ENCODE results near the gene TMOD4. TPM values are rescaled to one million over a fixed set of nuclear protein-coding genes. Genes with fewer than 3 reads are reported as not detected.

TMOD4 gene
- 0.25 to 0.44 TPM (median 0.27 TPM) in 3 of 5 replicates, not detected in the others for total RNA-seq (2022; extraction: Qiagen RNA extraction)

GRCh38 chr1:151175863-151176262 is at the start of gene TMOD4:
Gene TMOD4, minus strand, starts transcription at chr1:151175981. Its CDS starts 1,106 bp downstream, at chr1:151174875.

GRCh38 chr1:151198254-151199127 is 22.7 kb upstream of the TMOD4 start, which contains the start of gene PIP5K1A:
Gene PIP5K1A, plus strand, starts transcription at chr1:151198552. Its CDS starts 445 bp downstream, at chr1:151198997.

GRCh38 chr1:151189637-151190445 is 14.1 kb upstream of the TMOD4 start, which contains the start of gene VPS72:
Gene VPS72, minus strand, starts transcription at chr1:151190197. Its CDS starts 76 bp downstream, at chr1:151190121.

GRCh38 chr1:151165738-151166504 is 9.9 kb downstream of the TMOD4 start, which contains the start of the genes LYSMD1 and SCNM1:
Gene LYSMD1, minus strand, starts transcription at chr1:151165902. Its CDS starts 644 bp downstream, at chr1:151165258.
Gene SCNM1, plus strand, starts transcription at chr1:151166144. Its CDS starts 9 bp downstream, at chr1:151166153.

GRCh38 chr1:151156515-151156819 is 19.3 kb downstream of the TMOD4 start, which contains the start of gene TNFAIP8L2:
Gene TNFAIP8L2, plus strand, starts transcription at chr1:151156649. Its CDS starts 2,049 bp downstream, at chr1:151158698.

GRCh38 chr1:151146412-151147131 is 29.2 kb downstream of the TMOD4 start, which contains the start of gene SEMA6C:
Gene SEMA6C, minus strand, starts transcription at chr1:151146631. Its CDS starts 4,010 bp downstream, at chr1:151142621.

Other genes starting within 250 kb of the TMOD4 start
- gene SETDB1, start 249.6 kb downstream of the TMOD4 start, total RNA-seq (2022; extraction: Qiagen RNA extraction) = 21.9 to 29.0 TPM (median 22.2 TPM) in 5 replicates
- 241 to 291 TPM (median 246 TPM) in 5 replicates for gene CERS2, start 201.1 kb downstream of the TMOD4 start, total RNA-seq (2022; extraction: Qiagen RNA extraction)
- gene ANXA9, start 193.7 kb downstream of the TMOD4 start, total RNA-seq (2022; extraction: Qiagen RNA extraction) = 0.70 to 1.1 TPM (median 0.84 TPM) in 5 replicates
- gene MINDY1, start 169.1 kb downstream of the TMOD4 start, total RNA-seq (2022; extraction: Qiagen RNA extraction) = 2.6 to 3.9 TPM (median 3.0 TPM) in 5 replicates
- gene PRUNE1, start 167.5 kb downstream of the TMOD4 start, total RNA-seq (2022; extraction: Qiagen RNA extraction) = 12.0 to 19.6 TPM (median 15.3 TPM) in 5 replicates
- gene BNIPL, start 139.4 kb downstream of the TMOD4 start, total RNA-seq (2022; extraction: Qiagen RNA extraction) = 0.03 to 0.28 TPM (median 0.09 TPM) in 5 replicates
- gene C1orf56, start 128.2 kb downstream of the TMOD4 start, total RNA-seq (2022; extraction: Qiagen RNA extraction) = 5.9 to 7.9 TPM (median 6.2 TPM) in 5 replicates
- gene CDC42SE1, start 116.4 kb downstream of the TMOD4 start, total RNA-seq (2022; extraction: Qiagen RNA extraction) = 80.4 to 99.4 TPM (median 81.8 TPM) in 5 replicates
- gene MLLT11, start 115.6 kb downstream of the TMOD4 start, total RNA-seq (2022; extraction: Qiagen RNA extraction) = 12.6 to 16.9 TPM (median 15.3 TPM) in 5 replicates
- gene GABPB2, start 105.2 kb downstream of the TMOD4 start, total RNA-seq (2022; extraction: Qiagen RNA extraction) = 3.0 to 3.2 TPM (median 3.1 TPM) in 5 replicates
- gene SEMA6C, start 29.4 kb downstream of the TMOD4 start, total RNA-seq (2022; extraction: Qiagen RNA extraction) = 1.3 to 2.2 TPM (median 1.6 TPM) in 5 replicates
- gene TNFAIP8L2, start 19.3 kb downstream of the TMOD4 start, total RNA-seq (2022; extraction: Qiagen RNA extraction) = 0.08 TPM in 1 of 5 replicates, not detected in the others
- gene LYSMD1, start 10.1 kb downstream of the TMOD4 start, total RNA-seq (2022; extraction: Qiagen RNA extraction) = 5.5 to 9.6 TPM (median 6.4 TPM) in 5 replicates
- gene SCNM1, start 9.8 kb downstream of the TMOD4 start, total RNA-seq (2022; extraction: Qiagen RNA extraction) = 39.9 to 48.7 TPM (median 48.1 TPM) in 5 replicates
- 44.3 to 78.2 TPM (median 45.5 TPM) in 5 replicates for gene VPS72, start 14.2 kb upstream of the TMOD4 start, total RNA-seq (2022; extraction: Qiagen RNA extraction)
- gene PIP5K1A, start 22.6 kb upstream of the TMOD4 start, total RNA-seq (2022; extraction: Qiagen RNA extraction) = 49.5 to 70.6 TPM (median 50.8 TPM) in 5 replicates
- 166 to 193 TPM (median 187 TPM) in 5 replicates for gene PSMD4, start 78.8 kb upstream of the TMOD4 start, total RNA-seq (2022; extraction: Qiagen RNA extraction)
- 13.0 to 15.0 TPM (median 14.0 TPM) in 5 replicates for gene ZNF687, start 106.3 kb upstream of the TMOD4 start, total RNA-seq (2022; extraction: Qiagen RNA extraction)
- 23.7 to 26.5 TPM (median 24.6 TPM) in 5 replicates for gene PI4KB, start 151.4 kb upstream of the TMOD4 start, total RNA-seq (2022; extraction: Qiagen RNA extraction)
- 16.5 to 24.4 TPM (median 21.4 TPM) in 5 replicates for gene RFX5, start 171.3 kb upstream of the TMOD4 start, total RNA-seq (2022; extraction: Qiagen RNA extraction)
- gene SELENBP1, start 196.7 kb upstream of the TMOD4 start, total RNA-seq (2022; extraction: Qiagen RNA extraction) = 6.1 to 7.8 TPM (median 7.5 TPM) in 5 replicates
- gene PSMB4, start 223.6 kb upstream of the TMOD4 start, total RNA-seq (2022; extraction: Qiagen RNA extraction) = 361 to 442 TPM (median 418 TPM) in 5 replicates